ENCODE results near the gene PLBD2. TPM values are rescaled to one million over a fixed set of nuclear protein-coding genes. Genes with fewer than 3 reads are reported as not detected.

Gene PLBD2
- total and polyA plus RNA-seq, 4 donors: 12.1 to 31.2 (median 19.6) TPM

- peaks cover 0 to 5% (median 2%) of the 10 kb centered on the region in 4 donors for H3K4me1 ChIP-seq (ENCODE audit: control insufficient read depth in 4 of 4, insufficient read depth in 4 of 4, low read length in 3 of 4)
- H3K9ac ChIP-seq (ENCODE audit: low read depth in 1 of 2, low read length in 2 of 2): no peak overlapping the region
- no peaks in the 10 kb centered on the region for H3K27me3 ChIP-seq (ENCODE audit: control insufficient read depth in 4 of 4, insufficient read depth in 4 of 4, low read length in 3 of 4)
- DNase-seq (ENCODE audit: low spot score): no peak
- no peak for TF ChIP-seq RXRA (IDR thresholded peaks at IDR 0.05)
- TF ChIP-seq NR2F2 (IDR thresholded peaks at IDR 0.05): no peak
- TF ChIP-seq HNF4G (IDR thresholded peaks at IDR 0.05): no peak
- peaks cover 0 to 4% (median 0%) of the 10 kb centered on the region in 4 donors for H3K36me3 ChIP-seq (ENCODE audit: control insufficient read depth in 4 of 4, insufficient read depth in 3 of 4, low read depth in 1 of 4, low read length in 3 of 4)
- 96% methylated on average over 5 of the region's 5 CpGs for WGBS
- no peak overlapping the region for H3K27ac ChIP-seq (ENCODE audit: low read depth in 1 of 2, low read length in 2 of 2)
- H3K4me3 ChIP-seq (ENCODE audit: low read depth in 1 of 3, low read length in 3 of 3): no peak overlapping the region
- H3K9me3 ChIP-seq (ENCODE audit: control insufficient read depth in 4 of 4, low read length in 3 of 4): no peaks in the 10 kb centered on the region
Observed at GRCh38 chr12:113364698-113365097, 6.3 kb downstream of the PLBD2 start.

GRCh38 chr12:113365639-113366395 is 7.4 kb downstream of the PLBD2 start:
- Histone ChIP-seq H3K9me3 (ENCODE audit: control insufficient read depth in 4 of 4, low read length in 3 of 4) (no peaks in the 10 kb centered on the region), H3K4me3 (ENCODE audit: low read depth in 1 of 3, low read length in 3 of 3) (no peak overlapping the region), H3K27ac (ENCODE audit: low read depth in 1 of 2, low read length in 2 of 2) (no peak overlapping the region), H3K9ac (ENCODE audit: low read depth in 1 of 2, low read length in 2 of 2) (no peak overlapping the region), H3K4me1 (ENCODE audit: control insufficient read depth in 4 of 4, insufficient read depth in 4 of 4, low read length in 3 of 4) (no peaks in the 10 kb centered on the region), H3K27me3 (ENCODE audit: control insufficient read depth in 4 of 4, insufficient read depth in 4 of 4, low read length in 3 of 4) (no peaks in the 10 kb centered on the region), H3K36me3 (ENCODE audit: control insufficient read depth in 4 of 4, insufficient read depth in 3 of 4, low read depth in 1 of 4, low read length in 3 of 4) (peaks cover 0 to 4% (median 0%) of the 10 kb centered on the region in 4 donors)
- whole genome bisulfite sequencing: 93% methylated on average over 7 of the region's 7 CpGs
- TF ChIP-seq TAF1 (conservative IDR thresholded peaks at IDR 0.05) (no peak), ATF3 (IDR thresholded peaks at IDR 0.05) (no peak), HNF4A (conservative IDR thresholded peaks at IDR 0.05) (no peak), YY1 (IDR thresholded peaks at IDR 0.05) (no peak), GABPA (IDR thresholded peaks at IDR 0.05 in 1 of 2, conservative IDR thresholded peaks at IDR 0.05 in 1 of 2) (no peak), FOXA2 (IDR thresholded peaks at IDR 0.05) (no peak), RAD21 (IDR thresholded peaks at IDR 0.05) (no peak), RXRA (IDR thresholded peaks at IDR 0.05) (no peak)
- DNase-seq (ENCODE audit: low spot score): no peak

GRCh38 chr12:113366827-113367226 is 8.4 kb downstream of the PLBD2 start:
- DNase-seq (ENCODE audit: low spot score): no peak
- TF ChIP-seq CTCF (IDR thresholded peaks at IDR 0.05; ENCODE audit: low read depth, low read length, missing input control) (no peak), HNF4A (conservative IDR thresholded peaks at IDR 0.05) (no peak), FOXA2 (IDR thresholded peaks at IDR 0.05) (no peak), RXRA (IDR thresholded peaks at IDR 0.05) (no peak), HNF4G (IDR thresholded peaks at IDR 0.05) (no peak), GABPA (IDR thresholded peaks at IDR 0.05 in 1 of 2, conservative IDR thresholded peaks at IDR 0.05 in 1 of 2) (no peak), TAF1 (conservative IDR thresholded peaks at IDR 0.05) (no peak), JUND (IDR thresholded peaks at IDR 0.05) (no peak), RAD21 (IDR thresholded peaks at IDR 0.05) (no peak), ZBTB33 (IDR thresholded peaks at IDR 0.05) (no peak), MAX (IDR thresholded peaks at IDR 0.05) (no peak), NR2F2 (IDR thresholded peaks at IDR 0.05) (no peak), ATF3 (IDR thresholded peaks at IDR 0.05) (no peak), SP1 (IDR thresholded peaks at IDR 0.05) (no peak), REST (IDR thresholded peaks at IDR 0.05) (no peak), YY1 (IDR thresholded peaks at IDR 0.05) (no peak), EGR1 (IDR thresholded peaks at IDR 0.05; ENCODE audit: low read depth in 2 of 2) (no peak)
- H3K9me3 ChIP-seq (ENCODE audit: control insufficient read depth in 4 of 4, low read length in 3 of 4): no peaks in the 10 kb centered on the region
- H3K27me3 ChIP-seq (ENCODE audit: control insufficient read depth in 4 of 4, insufficient read depth in 4 of 4, low read length in 3 of 4): no peaks in the 10 kb centered on the region
- no peak overlapping the region for H3K9ac ChIP-seq (ENCODE audit: low read depth in 1 of 2, low read length in 2 of 2)
- H3K4me1 ChIP-seq (ENCODE audit: control insufficient read depth in 4 of 4, insufficient read depth in 4 of 4, low read length in 3 of 4): no peaks in the 10 kb centered on the region
- H3K36me3 ChIP-seq (ENCODE audit: control insufficient read depth in 4 of 4, insufficient read depth in 3 of 4, low read depth in 1 of 4, low read length in 3 of 4): peaks cover 0 to 4% (median 0%) of the 10 kb centered on the region in 4 donors
- H3K27ac ChIP-seq (ENCODE audit: low read depth in 1 of 2, low read length in 2 of 2): no peak overlapping the region
- WGBS: 92% methylated on average over 4 of the region's 4 CpGs
- H3K4me3 ChIP-seq (ENCODE audit: low read depth in 1 of 3, low read length in 3 of 3): no peak overlapping the region
